ENCODE data around the gene KRTAP13-2.

The KRTAP13-2 gene

GRCh38 chr21:30337772-30338171, 34.3 kb downstream of the KRTAP13-2 start:
- no peak for TF ChIP-seq CTCF (IDR thresholded peaks at IDR 0.05; ENCODE audit: low read depth, low read length)
- DNase-seq (ENCODE audit: extremely low read depth, low read depth): no peak

GRCh38 chr21:30337276-30337744, 34.8 kb downstream of the KRTAP13-2 start, which contains the start of gene KRTAP27-1:
TSS of gene KRTAP27-1 (minus strand) at chr21:30337694. CDS start at chr21:30337668, 26 bp downstream.
- no peak for DNase-seq (ENCODE audit: extremely low read depth, low read depth)
- TF ChIP-seq CTCF (IDR thresholded peaks at IDR 0.05; ENCODE audit: low read depth, low read length): no peak

- DNase-seq (ENCODE audit: extremely low read depth, low read depth): no peak
- TF ChIP-seq CTCF (IDR thresholded peaks at IDR 0.05; ENCODE audit: low read depth, low read length): no peak
Measured at GRCh38 chr21:30336596-30336995, 35.5 kb downstream of the KRTAP13-2 start.

GRCh38 chr21:30333736-30334135, 38.3 kb downstream of the KRTAP13-2 start:
- DNase-seq (ENCODE audit: extremely low read depth, low read depth): no peak
- TF ChIP-seq CTCF (IDR thresholded peaks at IDR 0.05; ENCODE audit: low read depth, low read length): no peak

- no peak for TF ChIP-seq CTCF (IDR thresholded peaks at IDR 0.05; ENCODE audit: low read depth, low read length)
- DNase-seq (ENCODE audit: extremely low read depth, low read depth): no peak
Measured at GRCh38 chr21:30332681-30333080, 39.4 kb downstream of the KRTAP13-2 start.

- TF ChIP-seq CTCF (IDR thresholded peaks at IDR 0.05; ENCODE audit: low read depth, low read length): no peak
Measured at GRCh38 chr21:30329203-30329875, 42.7 kb downstream of the KRTAP13-2 start.

GRCh38 chr21:30326390-30326789, 45.7 kb downstream of the KRTAP13-2 start:
- TF ChIP-seq CTCF (IDR thresholded peaks at IDR 0.05; ENCODE audit: low read depth, low read length): no peak

More at GRCh38 chr21:30329203-30329875, 42.7 kb downstream of the KRTAP13-2 start:
- DNase-seq (ENCODE audit: extremely low read depth, low read depth): no peak

More at GRCh38 chr21:30326390-30326789, 45.7 kb downstream of the KRTAP13-2 start:
- no peak for DNase-seq (ENCODE audit: extremely low read depth, low read depth)
